Liver (tissue), 9 donors: Measurements from ENCODE around the gene ABCG8. TPM values are rescaled to one million over a fixed set of nuclear protein-coding genes. Genes with fewer than 3 reads are reported as not detected.
A peak's percentile ranks its signal among the peaks of the same experiment; 100 is the strongest.

ENCODE experiments used
- DNase-seq: peaks from one replicate; pipeline ENCODE4 v3.0.0-alpha.2; 2017; ENCODE audit warnings: low spot score
- H3K27ac ChIP-seq, 2 donors: one replicate each; pipeline ENCODE4 v1.7.0; 2013; ENCODE audit warnings: inconsistent platforms in 2 of 2, low read length in 2 of 2, control low read depth in 1 of 2, low read depth in 1 of 2, mild to moderate bottlenecking in 1 of 2
- H3K27me3 ChIP-seq, 4 donors: one replicate each; pipeline versions ENCODE4 v1.6.1 to v1.7.0; 2013; ENCODE audit warnings: low read length in 3 of 4, inconsistent platforms in 1 of 4, mild to moderate bottlenecking in 1 of 4, moderate library complexity in 1 of 4; ENCODE audit not compliant: control insufficient read depth in 4 of 4, insufficient read depth in 4 of 4
- H3K36me3 ChIP-seq, 4 donors: one replicate each; pipeline versions ENCODE4 v1.6.1 to v1.7.0; 2013; ENCODE audit warnings: low read length in 3 of 4, mild to moderate bottlenecking in 3 of 4, low read depth in 1 of 4, moderate library complexity in 1 of 4; ENCODE audit not compliant: control insufficient read depth in 4 of 4, insufficient read depth in 3 of 4
- H3K4me1 ChIP-seq, 4 donors: one replicate each; pipeline versions ENCODE4 v1.6.1 to v1.7.0; 2013; ENCODE audit warnings: low read length in 3 of 4, mild to moderate bottlenecking in 3 of 4, moderate library complexity in 1 of 4; ENCODE audit not compliant: control insufficient read depth in 4 of 4, insufficient read depth in 4 of 4
- H3K4me3 ChIP-seq, 3 donors: one replicate each; pipeline versions ENCODE4 v1.6.1 to v1.7.0; 2013; ENCODE audit warnings: low read length in 3 of 3, control low read depth in 1 of 3, low read depth in 1 of 3, mild to moderate bottlenecking in 1 of 3
- H3K9ac ChIP-seq, 2 donors: one replicate each; pipeline ENCODE4 v1.7.0; 2013; ENCODE audit warnings: low read length in 2 of 2, mild to moderate bottlenecking in 2 of 2, moderate library complexity in 2 of 2, control low read depth in 1 of 2, low read depth in 1 of 2
- H3K9me3 ChIP-seq, 4 donors: one replicate each; pipeline versions ENCODE4 v1.6.1 to v1.7.0; 2013; ENCODE audit warnings: low read length in 3 of 4; ENCODE audit not compliant: control insufficient read depth in 4 of 4
- ATF3 ChIP-seq: IDR thresholded peaks from 2 replicates; pipeline ENCODE4 v1.6.1; 2016; ENCODE audit warnings: antibody characterized with exemption
- CTCF ChIP-seq: fragments of 150-350 bp; IDR thresholded peaks from 2 replicates; pipeline ENCODE4 v1.5.1; 2017; ENCODE audit warnings: improper control_type of control experiment, low read depth, low read length; ENCODE audit not compliant: missing input control
- EGR1 ChIP-seq, 2 donors: IDR thresholded peaks; 2 replicates each; pipeline ENCODE4 v1.6.1; 2016 to 2018; ENCODE audit warnings: antibody characterized with exemption in 2 of 2, low read depth in 2 of 2
- FOXA1 ChIP-seq: IDR thresholded peaks from 2 replicates; pipeline ENCODE4 v1.6.1; 2016; ENCODE audit warnings: antibody characterized with exemption
- FOXA2 ChIP-seq: IDR thresholded peaks from 2 replicates; pipeline ENCODE4 v1.6.1; 2016; ENCODE audit warnings: antibody characterized with exemption
- GABPA ChIP-seq, 2 donors: IDR thresholded peaks in 1 of 2; conservative IDR thresholded peaks in 1 of 2; 2 replicates each; pipeline ENCODE4 v1.6.1; 2016; ENCODE audit warnings: antibody characterized with exemption in 2 of 2, mild to moderate bottlenecking in 1 of 2, moderate library complexity in 1 of 2
- HNF4A ChIP-seq, 2 donors: conservative IDR thresholded peaks; 2 replicates each; pipeline ENCODE4 v1.6.1; 2016; ENCODE audit warnings: antibody characterized with exemption in 2 of 2, mild to moderate bottlenecking in 2 of 2
- HNF4G ChIP-seq: IDR thresholded peaks from 2 replicates; pipeline ENCODE4 v1.6.1; 2016; ENCODE audit warnings: antibody characterized with exemption
- JUND ChIP-seq, 2 donors: IDR thresholded peaks; 2 replicates each; pipeline ENCODE4 v1.6.1; 2016; ENCODE audit warnings: antibody characterized with exemption in 2 of 2
- MAX ChIP-seq: IDR thresholded peaks from 2 replicates; pipeline ENCODE4 v1.6.1; 2016; ENCODE audit warnings: antibody characterized with exemption
- NR2F2 ChIP-seq: IDR thresholded peaks from 2 replicates; pipeline ENCODE4 v1.6.1; 2016; ENCODE audit warnings: antibody characterized with exemption
- RAD21 ChIP-seq, 2 donors: IDR thresholded peaks; 2 replicates each; pipeline ENCODE4 v1.6.1; 2016; ENCODE audit warnings: antibody characterized with exemption in 2 of 2, mild to moderate bottlenecking in 2 of 2
- REST ChIP-seq: IDR thresholded peaks from 2 replicates; pipeline ENCODE4 v1.6.1; 2016; ENCODE audit warnings: antibody characterized with exemption, mild to moderate bottlenecking
- RXRA ChIP-seq, 2 donors: IDR thresholded peaks; 2 replicates each; pipeline ENCODE4 v1.6.1; 2017 to 2018; ENCODE audit warnings: antibody characterized with exemption in 2 of 2, mild to moderate bottlenecking in 1 of 2
- SP1 ChIP-seq: IDR thresholded peaks from 2 replicates; pipeline ENCODE4 v1.6.1; 2018; ENCODE audit warnings: antibody characterized with exemption, mild to moderate bottlenecking
- TAF1 ChIP-seq: conservative IDR thresholded peaks from 2 replicates; pipeline ENCODE4 v1.6.1; 2016; ENCODE audit warnings: antibody characterized with exemption, mild to moderate bottlenecking
- YY1 ChIP-seq: IDR thresholded peaks from 2 replicates; pipeline ENCODE4 v1.6.1; 2016; ENCODE audit warnings: antibody characterized with exemption, mild to moderate bottlenecking
- ZBTB33 ChIP-seq: IDR thresholded peaks from 2 replicates; pipeline ENCODE4 v1.6.1; 2016; ENCODE audit warnings: antibody characterized with exemption
- WGBS: extraction: QIAGEN DNeasy Blood & Tissue Kit; methylation state at CpG from one replicate; pipeline ENCODE4 v1.1.7; 2013; 5-methylcytosine and 5-hydroxymethylcytosine counted together
- polyA plus RNA-seq, 2 donors: library from polyadenylated mRNA; stranded (reverse) in 1 of 2; unstranded in 1 of 2; fragments of 200-250 nt in 1 of 2; fragments of >200 nt in 1 of 2; fragmentation: Nextera tagmentation in 1 of 2; extraction: Ambion mirVana in 1 of 2; gene quantifications; one replicate each; pipeline versions ENCODE4 v1.2.1 to v1.2.3, GENCODE V29; 2013 to 2015
- total RNA-seq, 2 donors: library from RNA; depleted of rRNA; stranded (reverse); fragments of >200 nt; gene quantifications; one replicate each; pipeline ENCODE4 v1.2.3, GENCODE V29; 2014
- donor health status: healthy.
- donor health status: healthy.
- donor health status: healthy.
- donor health status: healthy.
- donor health status: healthy.

Gene ABCG8
- total and polyA plus RNA-seq, 4 donors: 16.8 to 81.2 (median 37.5) TPM

GRCh38 chr2:43841949-43842865 is 3.4 kb downstream of the ABCG8 start:
- peaks cover 0 to 10% (median 0%) of the 10 kb centered on the region in 4 donors for H3K36me3 ChIP-seq
- TF ChIP-seq MAX (peak; percentile 63), HNF4G (no peak), EGR1 (IDR thresholded peaks at IDR 0.05; ENCODE audit: low read depth in 2 of 2) (no peak), JUND (IDR thresholded peaks at IDR 0.05) (peak; percentile 34 to 61), YY1 (peak; percentile 67), ATF3 (peak; percentile 52), TAF1 (no peak), RAD21 (IDR thresholded peaks at IDR 0.05) (no peak), RXRA (IDR thresholded peaks at IDR 0.05) (peak; percentile 86 to 94), REST (peak; percentile 45), GABPA (IDR thresholded peaks at IDR 0.05 in 1 of 2, conservative IDR thresholded peaks at IDR 0.05 in 1 of 2) (no peak), FOXA2 (peak; percentile 22), NR2F2 (no peak), SP1 (peak; percentile 54), FOXA1 (peak; percentile 62), ZBTB33 (no peak), HNF4A (conservative IDR thresholded peaks at IDR 0.05) (peak; percentile 60 to 80), CTCF (no peak)
- peak overlapping the region; percentile 85 to 89 for H3K27ac ChIP-seq
- H3K9ac ChIP-seq: peak overlapping the region; percentile 76 to 99
- H3K27me3 ChIP-seq: no peaks in the 10 kb centered on the region
- WGBS: 39% methylated on average over 14 of the region's 14 CpGs
- DNase-seq: no peak
- no peaks in the 10 kb centered on the region for H3K9me3 ChIP-seq
- H3K4me3 ChIP-seq: peak overlapping the region; percentile 46 to 77 (median 58)
- peaks cover 3 to 77% (median 57%) of the 10 kb centered on the region in 4 donors for H3K4me1 ChIP-seq
